GM12892 (cell line): ENCODE results near the gene QPCT.

Experiments used
- POLR2A ChIP-seq: IDR thresholded peaks from 2 replicates; pipeline ENCODE4 v1.6.1; 2011; ENCODE audit warnings: low read depth, low read length, control low read depth
- POLR2AphosphoS5 ChIP-seq: IDR thresholded peaks from 2 replicates; pipeline ENCODE4 v1.6.1; 2011; ENCODE audit warnings: low read depth, low read length, control low read depth
- TAF1 ChIP-seq: IDR thresholded peaks from 2 replicates; pipeline ENCODE4 v1.6.1; 2011; ENCODE audit warnings: low read depth, mild to moderate bottlenecking, control low read depth, low read length, borderline replicate concordance

DNA sequence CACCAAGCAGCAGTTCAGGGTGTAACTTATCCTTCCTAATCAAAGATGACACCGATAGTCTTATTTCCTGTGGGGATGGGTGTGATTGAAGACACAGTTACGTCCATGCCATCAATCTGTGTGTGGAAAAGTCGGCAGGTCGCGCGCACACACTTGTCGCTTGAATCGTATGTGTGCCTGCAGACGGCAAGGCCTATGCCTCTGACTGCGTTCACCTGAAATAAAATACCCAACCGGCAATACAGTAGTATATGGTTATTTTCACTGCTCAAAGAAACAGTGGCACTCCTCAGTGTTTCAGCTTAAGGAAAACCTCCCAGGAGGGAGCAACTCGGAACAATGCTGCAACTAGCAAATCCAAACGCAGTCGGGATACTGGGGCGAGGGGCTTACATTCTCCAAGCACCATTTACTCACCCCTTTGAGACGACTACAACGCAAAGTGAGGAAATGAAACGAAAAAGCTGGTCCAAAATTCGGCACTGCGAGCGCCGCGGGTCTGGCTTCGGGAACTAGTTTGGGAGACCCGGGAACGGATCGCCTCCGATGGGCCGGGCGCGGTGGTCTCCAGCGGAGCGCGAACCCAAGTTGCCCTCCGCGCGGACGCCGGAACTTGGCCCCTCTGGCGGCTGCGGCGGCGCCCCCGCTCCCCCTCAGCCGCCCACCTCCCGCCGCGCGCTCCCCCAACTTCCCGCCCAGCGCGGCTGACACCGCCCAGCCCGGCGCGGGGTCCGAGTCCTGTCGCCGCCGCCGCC, 20.5 kb upstream of the QPCT start:
- TF ChIP-seq POLR2A (peak; percentile 62; the same call in 1 of the 2 replicates), POLR2AphosphoS5 (peak; percentile 53; the same call in 1 of the 2 replicates), TAF1 (no peak)
